Heart left ventricle (tissue), 13 donors: ENCODE data around the gene LEPROT.

ENCODE experiments used
- CTCF ChIP-seq, 12 donors: fragments of 200-600 bp; sonication (generic) in 4 of 12; IDR thresholded peaks; one replicate each; pipeline versions ENCODE4 v1.5.0 to v1.8.0; 2018 to 2022; ENCODE audit warnings: antibody characterized with exemption in 12 of 12, mild to moderate bottlenecking in 5 of 12
- POLR2A ChIP-seq, 2 donors: fragments of 450-650 bp; IDR thresholded peaks; one replicate each; pipeline ENCODE4 v1.6.1; 2017; ENCODE audit warnings: antibody characterized with exemption in 2 of 2, mild to moderate bottlenecking in 2 of 2, moderate library complexity in 2 of 2
- donor health status: ischemic (EF 13 %, LVEDD 7.1; RV severe dilation, severe dysfunction).
- donor health status: DM: no; HTN: yes; CAD: no.
- donor health status: DM: no; HTN: no; CAD: no.
- donor health status: ischemic (EF 25% LVEDD 6.9; RV normal size, moderate dysfunction).
- donor health status: ischemic (EF 25% LVEDD 5.7; RV mildly dilated, moderate dysfunction).
- donor health status: ischemic (EF 35%, LVEDD 5.7; RV mildly dilated, moderate dysfunction).
- donor health status: nonischemic (EF 11% LVEDD 7.7; RV severe dilation, severe dysfunction).
- donor health status: DM: yes; HTN: yes; CAD: no.
- donor health status: PGD.
- donor health status: ischemic (EF 29% LVEDD 5.4; RV normal size, mild dysfunction).
- donor health status: nonischemic (EF 23%, LVEDD 6.1; RV moderate dilation, normal function).

GRCh38 chr1:65420590-65421350 lies at the start of gene LEPROT, which contains the start of gene LEPR:
- TF ChIP-seq CTCF (IDR thresholded peaks at IDR 0.05) (no peak), POLR2A (IDR thresholded peaks at IDR 0.05) (peak in 1 of 2 donors; percentile 88)
